GM06990 (cell line): ENCODE measurements around the gene ZBP1.

ENCODE experiments used
- DNase-seq: peaks from one replicate; pipeline ENCODE4 v3.0.0-alpha.2; 2011; ENCODE audit not compliant: insufficient read length; ENCODE audit errors: extremely low read depth
- H3K27me3 ChIP-seq: replicated peaks from 2 replicates; pipeline ENCODE4 v1.6.0; 2011; ENCODE audit warnings: low read length; ENCODE audit not compliant: control insufficient read depth, insufficient read depth
- H3K36me3 ChIP-seq: 2 replicates; pipeline ENCODE4 v1.5.1; 2011; ENCODE audit warnings: low read length; ENCODE audit not compliant: control insufficient read depth, insufficient read depth
- H3K4me3 ChIP-seq: replicated peaks from 2 replicates; pipeline ENCODE4 v1.5.1; 2011; ENCODE audit warnings: low read depth, mild to moderate bottlenecking, control low read depth, low read length
- TF ChIP-seq, protein P1 (sequence below): IDR thresholded peaks from 2 replicates; pipeline ENCODE4 v1.5.1; 2011; ENCODE audit warnings: low read length, control low read depth, mild to moderate bottlenecking, inconsistent platforms; ENCODE audit not compliant: insufficient read depth, poor library complexity, severe bottlenecking

ZBP1 gene

DNA sequence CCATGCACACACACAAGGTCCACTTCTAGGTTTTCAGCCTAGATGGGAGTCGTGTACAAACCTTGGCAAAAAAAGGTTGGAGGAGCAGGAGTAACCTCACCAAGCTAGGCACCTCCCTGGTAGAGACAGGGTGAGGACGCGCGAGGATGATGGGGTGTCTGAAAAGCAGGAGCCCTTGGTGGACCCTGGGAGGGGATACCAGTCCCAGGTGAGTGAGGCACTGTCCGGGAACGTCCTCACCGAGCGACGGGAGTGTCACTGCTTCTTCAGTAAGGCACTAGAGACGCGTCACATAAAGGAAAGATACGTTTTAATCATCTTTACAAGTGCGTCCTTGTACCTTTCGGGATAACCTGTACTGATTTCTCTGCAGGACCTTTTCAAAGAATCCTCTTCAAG is 29.4 kb upstream of the ZBP1 start:
- DNase-seq = no peak
- H3K4me3 ChIP-seq = no peak overlapping the region
- TF ChIP-seq, protein P1, sequence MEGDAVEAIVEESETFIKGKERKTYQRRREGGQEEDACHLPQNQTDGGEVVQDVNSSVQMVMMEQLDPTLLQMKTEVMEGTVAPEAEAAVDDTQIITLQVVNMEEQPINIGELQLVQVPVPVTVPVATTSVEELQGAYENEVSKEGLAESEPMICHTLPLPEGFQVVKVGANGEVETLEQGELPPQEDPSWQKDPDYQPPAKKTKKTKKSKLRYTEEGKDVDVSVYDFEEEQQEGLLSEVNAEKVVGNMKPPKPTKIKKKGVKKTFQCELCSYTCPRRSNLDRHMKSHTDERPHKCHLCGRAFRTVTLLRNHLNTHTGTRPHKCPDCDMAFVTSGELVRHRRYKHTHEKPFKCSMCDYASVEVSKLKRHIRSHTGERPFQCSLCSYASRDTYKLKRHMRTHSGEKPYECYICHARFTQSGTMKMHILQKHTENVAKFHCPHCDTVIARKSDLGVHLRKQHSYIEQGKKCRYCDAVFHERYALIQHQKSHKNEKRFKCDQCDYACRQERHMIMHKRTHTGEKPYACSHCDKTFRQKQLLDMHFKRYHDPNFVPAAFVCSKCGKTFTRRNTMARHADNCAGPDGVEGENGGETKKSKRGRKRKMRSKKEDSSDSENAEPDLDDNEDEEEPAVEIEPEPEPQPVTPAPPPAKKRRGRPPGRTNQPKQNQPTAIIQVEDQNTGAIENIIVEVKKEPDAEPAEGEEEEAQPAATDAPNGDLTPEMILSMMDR = no peak
- no peaks in the 10 kb centered on the region for H3K27me3 ChIP-seq
- H3K36me3 ChIP-seq = no peaks in the 10 kb centered on the region

DNA sequence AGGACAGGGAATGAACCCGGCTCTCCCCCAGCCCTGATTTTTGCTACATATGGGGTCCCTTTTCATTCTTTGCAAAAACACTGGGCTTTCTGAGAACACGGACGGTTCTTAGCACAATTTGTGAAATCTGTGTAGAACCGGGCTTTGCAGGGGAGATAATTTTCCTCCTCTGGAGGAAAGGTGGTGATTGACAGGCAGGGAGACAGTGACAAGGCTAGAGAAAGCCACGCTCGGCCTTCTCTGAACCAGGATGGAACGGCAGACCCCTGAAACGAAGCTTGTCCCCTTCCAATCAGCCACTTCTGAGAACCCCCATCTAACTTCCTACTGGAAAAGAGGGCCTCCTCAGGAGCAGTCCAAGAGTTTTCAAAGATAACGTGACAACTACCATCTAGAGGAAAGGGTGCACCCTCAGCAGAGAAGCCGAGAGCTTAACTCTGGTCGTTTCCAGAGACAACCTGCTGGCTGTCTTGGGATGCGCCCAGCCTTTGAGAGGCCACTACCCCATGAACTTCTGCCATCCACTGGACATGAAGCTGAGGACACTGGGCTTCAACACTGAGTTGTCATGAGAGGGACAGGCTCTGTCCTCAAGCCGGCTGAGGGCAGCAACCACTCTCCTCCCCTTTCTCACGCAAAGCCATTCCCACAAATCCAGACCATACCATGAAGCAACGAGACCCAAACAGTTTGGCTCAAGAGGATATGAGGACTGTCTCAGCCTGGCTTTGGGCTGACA is 28.8 kb upstream of the ZBP1 start:
- DNase-seq = no peak
- Histone ChIP-seq H3K27me3 (no peaks in the 10 kb centered on the region), H3K4me3 (no peak overlapping the region), H3K36me3 (no peaks in the 10 kb centered on the region)
- TF ChIP-seq, protein P1 = no peak

DNA sequence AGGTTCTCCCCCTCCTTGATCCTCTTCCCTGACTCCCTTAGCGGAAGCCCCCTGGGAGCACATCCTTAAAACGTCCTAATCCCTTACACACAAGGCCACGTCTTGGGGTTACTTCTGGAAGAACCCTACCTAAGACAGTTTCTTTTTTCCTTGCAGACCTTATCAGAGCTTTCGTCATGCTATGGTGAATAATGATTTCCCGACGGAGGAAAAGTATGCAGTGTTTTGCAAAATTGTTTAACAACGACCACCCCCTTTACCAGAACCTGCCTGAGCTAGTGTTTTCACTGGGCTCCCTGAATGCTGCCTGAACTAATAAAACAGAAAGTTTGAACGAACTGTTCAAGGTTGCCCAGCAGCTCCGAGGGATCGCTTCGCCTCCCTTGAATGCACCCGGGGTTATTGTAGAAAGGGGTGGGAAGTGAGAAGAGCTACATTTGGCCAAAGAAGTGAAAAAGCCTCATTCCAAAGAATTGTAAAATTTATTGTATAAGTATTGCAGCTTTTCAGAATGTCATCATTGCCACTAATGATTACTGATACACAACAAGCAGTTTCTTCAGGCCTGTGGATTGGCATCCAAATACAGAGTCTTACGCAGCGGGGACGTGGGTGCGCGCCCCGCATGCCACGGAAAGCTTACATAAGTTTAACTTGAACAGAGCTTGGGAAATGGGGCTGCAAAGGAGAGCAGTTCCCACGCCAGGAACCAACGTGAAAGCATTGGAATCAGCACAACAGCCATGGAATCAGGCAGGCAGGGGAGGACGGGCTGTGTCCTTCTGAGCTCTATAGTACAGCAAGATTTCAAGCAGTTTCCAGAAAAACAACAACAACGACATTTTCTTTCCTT is 27.9 kb upstream of the ZBP1 start:
- DNase-seq = no peak
- H3K4me3 ChIP-seq = no peak overlapping the region
- TF ChIP-seq, protein P1 = no peak
- H3K36me3 ChIP-seq = no peaks in the 10 kb centered on the region
- H3K27me3 ChIP-seq = no peaks in the 10 kb centered on the region

DNA sequence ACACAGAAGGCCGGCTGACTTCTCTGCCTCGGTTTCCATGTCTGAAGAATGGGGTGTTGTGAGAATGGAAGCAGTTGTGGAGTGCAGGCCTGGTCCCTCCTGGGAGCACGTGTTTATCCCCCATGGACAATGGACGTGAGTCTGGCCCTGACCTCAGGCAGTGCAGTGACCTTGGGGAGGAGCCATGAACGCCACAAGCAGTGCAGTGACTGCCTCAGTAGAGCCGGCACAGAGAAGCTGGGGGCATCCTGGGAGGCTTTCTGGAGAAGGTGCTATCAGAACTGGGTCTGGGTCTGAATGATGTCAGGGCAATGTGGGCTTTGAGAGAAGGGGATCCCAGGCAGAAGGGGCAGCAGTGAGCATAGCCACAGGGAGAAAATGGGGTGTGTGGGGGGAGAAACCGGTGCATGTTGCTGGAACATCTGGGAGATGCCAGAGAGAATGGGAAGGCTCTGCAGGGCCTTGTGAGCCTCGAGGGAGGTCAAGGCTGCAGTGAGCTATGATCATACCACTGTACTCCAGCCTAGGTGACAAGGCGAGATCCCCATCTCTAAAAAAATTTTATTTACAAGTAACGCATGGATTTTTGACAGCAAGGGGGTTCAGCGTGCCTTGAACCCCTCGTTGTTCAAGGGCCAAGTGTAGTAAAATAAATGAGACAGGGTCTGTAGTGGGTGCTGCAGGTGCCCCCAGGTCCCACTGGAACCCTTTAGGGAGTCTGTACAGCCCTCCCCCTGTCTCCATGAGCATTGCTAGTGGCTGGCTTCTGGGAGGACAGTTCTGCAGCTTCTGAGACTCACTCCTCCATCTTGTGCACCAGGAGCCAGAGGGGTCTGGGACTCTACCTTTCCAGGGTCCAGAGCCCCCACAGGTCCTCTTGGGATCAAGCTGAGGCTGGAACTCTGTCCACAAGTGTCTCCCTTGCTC is 27.0 kb upstream of the ZBP1 start:
- TF ChIP-seq, protein P1 = no peak
- Histone ChIP-seq H3K27me3 (no peaks in the 10 kb centered on the region), H3K36me3 (no peaks in the 10 kb centered on the region), H3K4me3 (no peak overlapping the region)
- DNase-seq = no peak

DNA sequence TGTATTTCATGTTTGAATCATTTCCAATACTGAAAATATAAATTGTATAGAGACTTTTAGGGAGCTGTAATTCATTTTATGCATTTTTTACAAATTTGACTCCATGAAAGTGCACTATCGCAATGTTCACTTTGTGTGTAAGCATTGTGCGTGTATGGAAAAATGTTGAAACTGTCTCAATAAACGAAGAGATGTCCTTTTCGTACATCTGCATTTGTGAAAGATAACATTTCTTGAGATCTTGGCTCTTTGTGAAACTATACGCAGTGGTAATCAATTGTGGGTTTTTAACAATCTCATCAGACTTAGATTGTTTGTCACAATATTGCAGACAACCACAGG is 18.6 kb upstream of the ZBP1 start:
- no peak for DNase-seq
- Histone ChIP-seq H3K27me3 (no peaks in the 10 kb centered on the region), H3K36me3 (no peaks in the 10 kb centered on the region), H3K4me3 (no peak overlapping the region)
- TF ChIP-seq, protein P1 = no peak
